Lung (tissue), 12 donors: ENCODE data around the gene MYRFL. TPM values are rescaled to one million over a fixed set of nuclear protein-coding genes. Genes with fewer than 3 reads are reported as not detected.
"Not testable (repeated sequence)": the region's sequence is repeated elsewhere in the genome, so short reads cannot be mapped to it uniquely, and the experiment has no call there.

Experiments used
- ATAC-seq: fragments of 200-7000 bp; cut with Tn5 transposase; one replicate; pipeline ENCODE4 v1.9.1; 2020; ENCODE audit warnings: moderate number of reproducible peaks; ENCODE audit not compliant: insufficient read depth, low FRiP score
- DNase-seq, 3 donors: peaks; one replicate each; pipeline ENCODE4 v3.0.0-alpha.2; 2013 to 2017
- H3K27ac ChIP-seq, 2 donors: one replicate each; pipeline ENCODE4 v1.5.1; 2013; ENCODE audit warnings: mild to moderate bottlenecking in 2 of 2, moderate library complexity in 2 of 2, control low read depth in 1 of 2, inconsistent platforms in 1 of 2, low read depth in 1 of 2, low read length in 1 of 2
- H3K27me3 ChIP-seq, 3 donors: one replicate each; pipeline ENCODE4 v1.5.1; 2013; ENCODE audit warnings: low read length in 2 of 3; ENCODE audit not compliant: control insufficient read depth in 3 of 3, insufficient read depth in 3 of 3
- H3K36me3 ChIP-seq, 4 donors: one replicate each; pipeline ENCODE4 v1.5.1; 2013; ENCODE audit warnings: low read length in 4 of 4, mild to moderate bottlenecking in 1 of 4, moderate library complexity in 1 of 4; ENCODE audit not compliant: control insufficient read depth in 4 of 4, insufficient read depth in 4 of 4
- H3K4me1 ChIP-seq, 5 donors: one replicate each; pipeline ENCODE4 v1.5.1; 2013; ENCODE audit warnings: low read length in 5 of 5, mild to moderate bottlenecking in 2 of 5, moderate library complexity in 1 of 5; ENCODE audit not compliant: control insufficient read depth in 5 of 5, insufficient read depth in 5 of 5
- H3K4me3 ChIP-seq: one replicate; pipeline ENCODE4 v1.5.1; 2013; ENCODE audit warnings: mild to moderate bottlenecking, control low read depth, moderate library complexity
- H3K9ac ChIP-seq, 2 donors: one replicate each; pipeline ENCODE4 v1.5.1; 2013; ENCODE audit warnings: low read length in 2 of 2, control low read depth in 1 of 2; ENCODE audit not compliant: insufficient read depth in 1 of 2
- H3K9me3 ChIP-seq, 4 donors: one replicate each; pipeline ENCODE4 v1.5.1; 2013; ENCODE audit warnings: low read length in 3 of 4, mild to moderate bottlenecking in 1 of 4, moderate library complexity in 1 of 4; ENCODE audit not compliant: control insufficient read depth in 4 of 4, insufficient read depth in 3 of 4
- WGBS, 2 donors: extraction: QIAGEN DNeasy Blood & Tissue Kit; methylation state at CpG; one replicate each; pipeline ENCODE4 v1.1.7; 2013; 5-methylcytosine and 5-hydroxymethylcytosine counted together
- polyA plus RNA-seq, 2 donors: library from polyadenylated mRNA; stranded (reverse); fragments of 200-250 nt; gene quantifications; one replicate each; pipeline ENCODE4 v1.2.1, GENCODE V29; 2013
- total RNA-seq, 2 donors: library from RNA; depleted of rRNA in 1 of 2; stranded (reverse); fragments of >200 nt in 1 of 2; gene quantifications; one replicate each; pipeline ENCODE4 v1.2.1, GENCODE V29; 2014 to 2021
- TF ChIP-seq, protein P1 (sequence below): IDR thresholded peaks from 2 replicates; pipeline ENCODE4 v1.5.1; 2012; ENCODE audit warnings: mild to moderate bottlenecking; ENCODE audit errors: control extremely low read depth, extremely low read depth
- donor health status: control.
- donor health status: control.
- donor health status: Bipolar disorder and iron deficiency.
- donor health status: healthy.
- donor health status: DM: yes; HTN: yes; CAD: no.

Gene MYRFL
- total and polyA plus RNA-seq, 4 donors = 0.03 to 1.9 (median 0.15) TPM

DNA sequence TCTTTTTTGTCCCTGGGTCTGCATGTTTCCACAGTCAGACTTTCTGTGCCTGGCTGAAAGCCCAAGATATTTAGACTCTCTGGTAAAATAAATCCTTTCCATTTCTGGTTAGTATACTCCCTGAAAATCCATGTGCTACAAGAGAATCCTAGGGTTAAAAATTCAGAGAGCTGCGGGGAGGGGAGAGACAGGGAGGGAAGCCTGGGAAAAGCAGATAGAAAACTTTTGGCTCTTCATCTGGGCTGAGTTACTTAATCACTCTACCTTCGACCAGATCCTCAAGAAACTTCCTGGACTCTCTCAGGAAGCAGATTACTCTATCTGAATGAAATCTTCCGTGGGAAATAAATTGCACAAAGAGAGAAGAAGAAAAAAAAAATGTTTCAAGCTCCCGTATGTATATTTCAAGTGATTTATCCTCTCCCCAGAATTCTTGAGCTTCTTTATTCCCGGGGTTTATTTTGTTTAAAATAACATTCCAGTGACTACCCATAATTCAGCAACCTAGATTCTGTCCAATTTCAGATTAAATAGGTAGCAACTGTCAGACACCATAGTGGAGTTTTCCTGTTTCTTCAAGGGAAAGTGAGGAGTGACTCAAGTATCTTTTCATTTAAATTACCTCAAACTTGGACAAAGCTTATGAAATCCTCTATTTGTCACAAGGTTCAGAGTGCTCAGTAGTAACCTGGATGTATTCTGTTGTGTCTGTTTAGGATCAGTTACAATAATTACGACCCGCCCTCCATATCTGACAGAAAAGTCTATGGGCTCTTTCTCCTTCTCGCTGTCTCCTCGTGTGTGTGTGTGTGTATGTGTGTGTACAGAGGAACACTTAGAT, 163.7 kb downstream of the MYRFL start:
- 45 to 47% methylated on average over 9 of the region's 9 CpGs for WGBS, 2 donors
- TF ChIP-seq, protein P1, sequence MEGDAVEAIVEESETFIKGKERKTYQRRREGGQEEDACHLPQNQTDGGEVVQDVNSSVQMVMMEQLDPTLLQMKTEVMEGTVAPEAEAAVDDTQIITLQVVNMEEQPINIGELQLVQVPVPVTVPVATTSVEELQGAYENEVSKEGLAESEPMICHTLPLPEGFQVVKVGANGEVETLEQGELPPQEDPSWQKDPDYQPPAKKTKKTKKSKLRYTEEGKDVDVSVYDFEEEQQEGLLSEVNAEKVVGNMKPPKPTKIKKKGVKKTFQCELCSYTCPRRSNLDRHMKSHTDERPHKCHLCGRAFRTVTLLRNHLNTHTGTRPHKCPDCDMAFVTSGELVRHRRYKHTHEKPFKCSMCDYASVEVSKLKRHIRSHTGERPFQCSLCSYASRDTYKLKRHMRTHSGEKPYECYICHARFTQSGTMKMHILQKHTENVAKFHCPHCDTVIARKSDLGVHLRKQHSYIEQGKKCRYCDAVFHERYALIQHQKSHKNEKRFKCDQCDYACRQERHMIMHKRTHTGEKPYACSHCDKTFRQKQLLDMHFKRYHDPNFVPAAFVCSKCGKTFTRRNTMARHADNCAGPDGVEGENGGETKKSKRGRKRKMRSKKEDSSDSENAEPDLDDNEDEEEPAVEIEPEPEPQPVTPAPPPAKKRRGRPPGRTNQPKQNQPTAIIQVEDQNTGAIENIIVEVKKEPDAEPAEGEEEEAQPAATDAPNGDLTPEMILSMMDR = no peak
- H3K27me3 ChIP-seq = no peaks in the 10 kb centered on the region
- H3K9me3 ChIP-seq = no peaks in the 10 kb centered on the region
- H3K9ac ChIP-seq = no peak overlapping the region
- peak in 2 of 3 donors; percentile 49 to 64 for DNase-seq
- H3K27ac ChIP-seq = peak overlapping the region; percentile 24 to 63
- no peaks in the 10 kb centered on the region for H3K36me3 ChIP-seq
- peaks cover 0 to 25% (median 4%) of the 10 kb centered on the region in 5 donors for H3K4me1 ChIP-seq
- H3K4me3 ChIP-seq = no peak overlapping the region
- ATAC-seq = no peak

DNA sequence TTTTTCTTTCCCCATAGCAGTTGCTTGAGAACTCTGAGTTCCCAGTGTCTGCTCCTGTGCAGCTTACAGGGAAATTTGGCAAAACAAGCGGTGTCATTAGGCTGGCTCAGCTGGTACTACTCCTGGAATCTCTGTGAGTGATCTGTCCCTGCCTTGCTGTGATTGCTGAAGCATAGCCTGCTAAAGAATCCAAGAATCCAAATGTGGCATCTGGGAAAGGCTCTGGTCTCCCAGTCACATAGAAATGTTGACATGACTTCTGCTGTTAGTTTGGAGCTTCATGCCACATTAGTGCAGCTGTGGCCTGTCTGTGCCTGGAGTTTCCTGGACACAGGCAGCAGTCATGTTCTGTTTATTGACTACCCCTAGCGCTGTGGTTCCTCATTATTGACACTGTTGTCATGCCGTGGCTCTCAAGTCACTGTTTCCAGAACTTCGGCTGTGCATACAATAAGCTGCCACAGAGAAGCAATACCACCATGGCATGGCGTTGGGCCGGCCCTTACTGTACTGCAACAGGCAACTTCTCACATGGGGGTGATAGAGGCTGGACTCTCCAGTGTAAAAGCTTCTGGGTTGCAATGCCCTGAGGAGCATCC, 166.8 kb downstream of the MYRFL start:
- Histone ChIP-seq H3K36me3 (no peaks in the 10 kb centered on the region), H3K9ac (no peak overlapping the region), H3K4me3 (no peak overlapping the region), H3K27ac (no peak overlapping the region), H3K9me3 (no peaks in the 10 kb centered on the region), H3K4me1 (peaks cover 0 to 25% (median 4%) of the 10 kb centered on the region in 5 donors), H3K27me3 (no peaks in the 10 kb centered on the region)
- 80 to 85% methylated on average over 6 of the region's 6 CpGs for WGBS, 2 donors
- ATAC-seq (no peak), DNase-seq (peak; percentile 34 to 42 (median 36))
- TF ChIP-seq, protein P1 = no peak

DNA sequence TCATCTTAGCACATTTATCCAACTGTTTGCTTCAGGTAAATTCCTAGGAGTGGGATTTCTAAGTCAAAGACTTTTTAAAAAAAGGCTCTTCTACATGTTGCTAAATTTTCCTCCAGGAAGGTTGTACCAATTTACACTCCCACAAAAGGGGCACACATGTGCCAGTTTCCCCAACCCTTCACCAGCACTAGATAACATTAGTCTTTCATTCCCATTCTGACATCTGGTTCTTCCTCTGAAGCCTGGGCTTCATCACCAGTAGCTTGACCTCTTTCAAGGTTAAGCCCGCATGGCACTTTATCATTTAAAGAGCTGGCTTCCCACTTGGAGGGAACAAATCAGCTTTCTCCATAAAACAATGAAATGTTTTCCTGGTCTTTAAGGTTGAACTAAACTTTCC, 168.4 kb downstream of the MYRFL start:
- Histone ChIP-seq H3K27ac (no peak overlapping the region), H3K36me3 (no peaks in the 10 kb centered on the region), H3K4me1 (peaks cover 0 to 9% (median 3%) of the 10 kb centered on the region in 5 donors), H3K9ac (no peak overlapping the region), H3K27me3 (no peaks in the 10 kb centered on the region), H3K4me3 (no peak overlapping the region), H3K9me3 (no peaks in the 10 kb centered on the region)
- TF ChIP-seq, protein P1 = no peak
- DNase-seq (no peak), ATAC-seq (no peak)
- WGBS, 2 donors = 92 to 94% methylated on average over 1 of the region's 1 CpG

DNA sequence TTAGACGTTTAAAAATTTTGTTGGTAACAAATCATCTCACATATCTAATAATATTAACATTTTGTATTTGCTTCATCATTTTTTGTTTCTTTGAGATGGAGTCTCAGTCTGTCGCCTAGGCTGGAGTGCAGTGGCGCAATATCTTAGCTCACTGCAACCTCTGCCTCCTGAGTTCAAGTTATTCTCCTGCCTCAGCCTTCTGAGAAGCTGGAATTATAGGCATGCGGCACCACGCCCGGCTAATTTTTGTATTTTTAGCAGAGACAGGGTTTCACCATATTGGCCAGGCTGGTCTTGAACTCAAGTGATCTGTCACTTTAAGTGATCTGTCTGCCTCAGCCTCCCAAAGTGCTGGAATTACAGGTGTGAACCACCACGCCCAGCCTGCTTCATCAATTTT, 169.1 kb downstream of the MYRFL start:
- H3K9me3 ChIP-seq, DNase-seq, H3K27ac ChIP-seq, H3K4me1 ChIP-seq, ATAC-seq, H3K9ac ChIP-seq, H3K4me3 ChIP-seq, H3K36me3 ChIP-seq, H3K27me3 ChIP-seq: not testable (repeated sequence)
- 75 to 96% methylated on average over 7 of the region's 7 CpGs for WGBS, 2 donors
